ENCODE measurements around the gene LMCD1.

The LMCD1 gene

DNA sequence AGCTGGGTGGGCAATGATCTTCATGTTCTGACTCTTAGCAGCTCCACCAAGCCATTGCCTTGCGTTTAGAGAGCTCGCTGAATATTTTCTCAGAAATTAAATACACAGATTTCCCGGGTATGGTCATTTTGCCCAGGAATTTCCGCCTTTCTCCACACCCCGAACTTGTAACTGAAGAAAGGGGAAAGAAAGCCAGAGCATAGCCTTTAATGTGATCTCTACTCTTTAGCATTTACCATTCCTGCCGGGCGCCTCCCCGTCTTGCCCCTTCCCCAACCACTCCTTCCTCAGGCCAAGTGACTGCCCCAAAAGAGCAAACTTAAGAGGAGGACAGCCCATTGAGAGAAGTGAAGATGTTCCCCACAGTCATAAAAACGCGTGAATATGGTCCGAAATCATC lies 53.1 kb downstream of the LMCD1 start:
- in situ Hi-C loops (cut with MboI; ENCODE audit: low pct_unique_long_range_greater_than_20kb, low sequenced_read_pairs): no loop called here

DNA sequence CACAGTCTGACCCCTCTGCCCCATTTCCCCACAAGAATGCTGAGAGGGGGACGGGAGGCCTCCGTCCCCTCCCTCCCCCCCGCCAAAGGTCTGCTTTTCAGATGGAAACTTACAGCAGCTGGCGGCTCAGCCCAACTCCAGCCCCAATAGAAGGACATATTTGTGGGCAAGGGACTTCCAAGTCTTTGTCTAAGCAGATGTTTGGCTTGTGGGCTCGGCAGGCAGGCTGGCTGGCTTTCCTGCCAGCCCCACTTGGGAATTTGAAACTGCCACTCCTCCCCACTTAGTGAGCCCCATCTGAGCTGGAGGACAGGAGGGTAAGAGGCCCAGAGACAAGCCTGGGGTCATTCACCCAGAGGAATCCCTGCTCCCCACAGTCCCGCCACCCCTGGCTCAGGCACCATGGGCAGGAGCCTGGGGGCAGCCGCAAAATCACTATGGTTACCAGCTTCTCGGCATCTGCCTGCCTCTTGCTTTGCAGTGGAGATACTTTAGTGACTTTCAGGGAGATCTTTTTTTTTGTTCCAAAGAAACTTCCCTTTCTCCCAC lies 53.6 kb downstream of the LMCD1 start:
- no peak for DNase-seq
- in situ Hi-C loops (cut with MboI; ENCODE audit: low pct_unique_long_range_greater_than_20kb, low sequenced_read_pairs): no loop called here

More for the DNA sequence above, 53.1 kb downstream of the LMCD1 start:
- DNase-seq: no peak

DNA sequence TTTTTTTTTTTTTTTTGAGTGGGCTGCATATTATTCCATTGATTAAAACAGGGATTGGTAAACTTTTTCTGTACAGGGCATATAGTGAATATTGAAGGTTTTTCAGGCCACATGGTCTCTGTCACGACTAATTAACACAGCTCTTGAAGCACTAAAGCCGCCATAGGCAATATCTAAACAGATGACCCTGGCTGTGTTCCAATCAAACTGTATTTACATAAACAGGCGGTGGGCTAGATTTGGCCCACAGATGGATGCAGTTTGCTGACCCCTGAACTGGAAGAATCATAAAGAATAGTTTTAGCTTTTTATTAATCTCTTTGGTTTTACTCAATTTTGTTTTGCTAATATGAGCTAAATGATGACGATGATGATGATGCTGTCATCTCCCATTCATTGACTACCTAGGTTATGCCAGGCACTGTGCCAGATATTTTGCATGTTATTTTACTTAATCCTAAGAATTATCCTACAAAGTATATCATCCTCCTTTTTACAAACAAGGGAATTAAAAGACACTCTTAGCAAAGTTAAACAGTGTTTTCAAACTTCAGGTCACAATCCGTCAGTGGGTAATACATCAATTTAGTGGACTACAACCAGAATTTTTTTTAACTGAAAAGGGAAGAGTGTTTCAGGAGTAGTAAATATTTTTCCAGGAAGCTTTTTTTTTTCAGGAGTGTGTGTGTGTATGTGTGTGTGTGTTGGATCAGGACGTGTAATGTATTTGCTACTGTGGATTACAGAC lies 54.3 kb downstream of the LMCD1 start:
- in situ Hi-C loops (cut with MboI; ENCODE audit: low pct_unique_long_range_greater_than_20kb, low sequenced_read_pairs): no loop called here
- DNase-seq: no peak

- in situ Hi-C loops (cut with MboI; ENCODE audit: low pct_unique_long_range_greater_than_20kb, low sequenced_read_pairs): no loop called here
- DNase-seq: no peak
These were observed 54.8 kb downstream of the LMCD1 start for GRCh38 chr3:8556473-8556869.

DNA sequence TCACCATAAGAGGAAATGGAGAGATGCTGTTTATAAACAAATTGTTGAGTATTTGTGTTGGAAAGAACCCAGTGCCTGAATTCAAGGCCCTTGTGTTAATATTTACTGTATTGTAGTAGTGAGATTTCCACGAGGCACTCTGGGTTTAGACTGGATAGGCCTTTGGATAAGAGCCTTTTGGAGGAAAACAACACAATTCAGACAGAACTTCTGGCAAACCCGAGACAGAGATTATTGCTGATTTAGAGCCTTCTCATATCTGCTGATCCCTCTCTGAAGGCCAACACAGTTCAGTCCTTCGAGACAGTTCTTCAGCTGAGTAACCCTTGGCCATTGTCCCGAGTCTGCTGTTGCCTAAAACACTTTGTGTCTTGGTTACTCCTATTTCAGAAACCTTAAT lies 55.7 kb downstream of the LMCD1 start:
- in situ Hi-C loops (cut with MboI; ENCODE audit: low pct_unique_long_range_greater_than_20kb, low sequenced_read_pairs): no loop called here

GRCh38 chr3:8558645-8559044 lies 57.0 kb downstream of the LMCD1 start:
- in situ Hi-C loops (cut with MboI; ENCODE audit: low pct_unique_long_range_greater_than_20kb, low sequenced_read_pairs): no loop called here
- DNase-seq: no peak

More for the DNA sequence above, 55.7 kb downstream of the LMCD1 start:
- DNase-seq: no peak

DNA sequence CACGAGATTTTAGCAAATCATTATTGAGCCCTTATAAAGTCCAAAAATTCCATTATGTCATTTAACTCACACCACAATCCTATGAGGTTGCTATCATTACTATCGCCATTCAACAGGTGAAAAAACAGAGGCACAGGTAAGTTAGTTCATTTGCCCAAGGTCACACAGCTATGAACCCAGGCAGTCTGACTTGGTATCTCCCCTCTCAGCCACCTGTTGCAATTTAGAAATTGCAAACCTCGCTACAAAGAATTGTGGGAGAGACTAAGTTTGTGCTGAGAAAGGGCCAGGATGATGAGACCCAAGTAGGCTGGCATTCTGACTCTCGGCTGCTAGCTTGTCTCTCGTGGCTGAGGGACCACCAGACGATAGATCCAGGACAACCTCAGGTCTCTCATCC lies 57.7 kb downstream of the LMCD1 start:
- in situ Hi-C loops (cut with MboI; ENCODE audit: low pct_unique_long_range_greater_than_20kb, low sequenced_read_pairs): no loop called here
- DNase-seq: no peak

DNA sequence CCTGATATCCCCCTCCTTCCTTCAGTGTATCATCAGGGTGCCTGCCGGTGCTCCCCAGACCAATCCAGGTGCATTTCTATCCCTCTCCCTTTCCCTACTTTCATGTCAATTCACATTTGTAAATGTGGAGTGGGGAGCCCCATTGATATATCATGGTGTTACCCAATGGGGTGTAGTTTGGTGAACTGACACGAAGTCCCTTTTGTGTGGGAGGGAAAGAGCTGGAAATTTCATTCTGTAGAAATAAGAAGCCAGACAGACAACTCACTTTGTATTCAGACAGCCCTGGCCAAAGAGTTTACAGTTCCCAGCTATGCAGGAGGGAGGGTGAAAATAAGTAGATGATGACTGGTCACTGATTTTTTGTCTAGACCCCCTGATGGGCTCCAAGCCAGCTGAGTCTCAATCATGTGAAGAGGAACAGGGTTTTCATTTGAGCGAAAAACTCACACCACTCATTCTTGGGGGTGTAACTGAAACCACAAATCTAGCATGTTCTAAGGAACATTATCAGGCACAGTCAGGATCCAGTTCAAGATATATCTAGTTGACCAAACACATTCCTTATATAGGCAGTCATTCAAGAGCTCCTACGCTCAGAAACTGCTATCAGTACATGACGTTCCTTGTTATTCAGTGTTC lies 58.9 kb downstream of the LMCD1 start:
- DNase-seq: no peak
- in situ Hi-C loops (cut with MboI; ENCODE audit: low pct_unique_long_range_greater_than_20kb, low sequenced_read_pairs): no loop called here

DNA sequence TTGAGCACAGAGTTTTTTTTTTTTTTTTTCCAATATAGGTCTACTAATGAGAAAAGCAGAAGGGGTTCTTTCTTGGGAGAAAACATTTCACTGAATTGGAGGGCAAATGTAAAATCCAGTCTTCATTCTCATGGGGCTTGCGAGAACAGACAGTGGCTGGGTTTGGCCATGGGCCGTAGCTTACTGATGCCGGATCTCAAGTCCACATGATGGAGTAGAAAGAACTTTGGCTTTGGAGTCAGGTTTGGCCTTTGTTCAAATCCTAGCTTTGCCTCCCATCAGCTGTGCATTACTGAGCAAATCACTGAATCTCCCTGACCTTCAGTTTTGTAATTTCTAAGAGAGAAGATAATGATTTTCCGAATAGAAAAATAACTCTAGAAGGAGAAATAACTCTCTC lies 59.7 kb downstream of the LMCD1 start:
- in situ Hi-C loops (cut with MboI; ENCODE audit: low pct_unique_long_range_greater_than_20kb, low sequenced_read_pairs): no loop called here

DNA sequence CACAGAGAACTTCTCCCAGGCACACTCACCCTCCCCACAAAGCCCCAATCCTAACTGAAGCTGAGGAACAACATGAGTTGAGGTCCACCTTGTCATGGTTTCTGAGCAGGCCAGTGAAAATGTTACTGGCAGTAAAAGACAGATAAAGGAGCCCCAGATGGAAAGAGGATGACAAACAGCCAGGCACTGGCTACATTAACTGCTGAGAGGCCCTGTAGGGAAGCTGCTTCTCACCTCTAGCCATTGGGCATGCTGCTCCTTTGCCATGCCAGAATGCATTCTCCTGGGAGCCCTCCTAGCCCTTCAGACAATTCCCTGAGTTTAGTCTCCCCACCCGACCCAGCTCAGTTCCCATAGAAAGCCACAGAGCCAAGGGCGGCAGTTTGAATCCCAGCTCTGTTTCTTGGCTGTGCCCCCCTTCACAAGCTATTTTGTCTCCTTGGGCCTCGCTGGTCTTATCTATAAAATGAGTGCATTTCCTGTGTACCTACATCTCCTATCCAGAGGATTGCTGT lies 60.5 kb downstream of the LMCD1 start:
- in situ Hi-C loops (cut with MboI; ENCODE audit: low pct_unique_long_range_greater_than_20kb, low sequenced_read_pairs): no loop called here
- no peak for DNase-seq

More for the DNA sequence above, 59.7 kb downstream of the LMCD1 start:
- DNase-seq: no peak

DNA sequence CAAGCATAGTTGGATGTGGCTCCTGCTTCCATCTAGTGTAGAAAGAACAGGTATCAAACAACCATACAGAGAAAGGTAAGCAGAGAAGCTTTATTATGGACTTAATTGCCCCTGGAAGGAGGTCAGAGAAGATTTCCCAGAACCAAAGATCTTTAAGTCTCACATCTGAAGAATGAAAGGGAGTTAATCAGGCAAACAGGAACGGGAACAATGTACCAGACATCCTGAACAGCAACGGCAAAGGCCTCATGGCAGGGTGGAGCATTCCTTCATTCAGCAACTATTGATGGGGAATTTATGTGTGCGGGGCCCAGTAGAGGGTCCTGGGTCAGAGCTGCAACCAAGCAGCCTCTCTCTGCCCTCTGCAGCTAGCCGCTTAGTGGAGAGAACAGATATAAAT lies 61.5 kb downstream of the LMCD1 start:
- in situ Hi-C loops (cut with MboI; ENCODE audit: low pct_unique_long_range_greater_than_20kb, low sequenced_read_pairs): no loop called here
- DNase-seq: no peak

- in situ Hi-C loops (cut with MboI; ENCODE audit: low pct_unique_long_range_greater_than_20kb, low sequenced_read_pairs): no loop called here
- no peak for DNase-seq
These were observed 62.0 kb downstream of the LMCD1 start for GRCh38 chr3:8563597-8563996.

- DNase-seq: no peak
- in situ Hi-C loops (cut with MboI; ENCODE audit: low pct_unique_long_range_greater_than_20kb, low sequenced_read_pairs): no loop called here
These were observed 63.8 kb downstream of the LMCD1 start for GRCh38 chr3:8565376-8565775.

- DNase-seq: no peak
- in situ Hi-C loops (cut with MboI; ENCODE audit: low pct_unique_long_range_greater_than_20kb, low sequenced_read_pairs): no loop called here
These were observed 66.4 kb downstream of the LMCD1 start for GRCh38 chr3:8567784-8568575.

- no peak for DNase-seq
- in situ Hi-C loops (cut with MboI; ENCODE audit: low pct_unique_long_range_greater_than_20kb, low sequenced_read_pairs): no loop called here
These were observed 69.6 kb downstream of the LMCD1 start for GRCh38 chr3:8571256-8571655.

- in situ Hi-C loops (cut with MboI; ENCODE audit: low pct_unique_long_range_greater_than_20kb, low sequenced_read_pairs): no loop called here
- no peak for DNase-seq
These were observed 71.8 kb downstream of the LMCD1 start for GRCh38 chr3:8573342-8573926.

DNA sequence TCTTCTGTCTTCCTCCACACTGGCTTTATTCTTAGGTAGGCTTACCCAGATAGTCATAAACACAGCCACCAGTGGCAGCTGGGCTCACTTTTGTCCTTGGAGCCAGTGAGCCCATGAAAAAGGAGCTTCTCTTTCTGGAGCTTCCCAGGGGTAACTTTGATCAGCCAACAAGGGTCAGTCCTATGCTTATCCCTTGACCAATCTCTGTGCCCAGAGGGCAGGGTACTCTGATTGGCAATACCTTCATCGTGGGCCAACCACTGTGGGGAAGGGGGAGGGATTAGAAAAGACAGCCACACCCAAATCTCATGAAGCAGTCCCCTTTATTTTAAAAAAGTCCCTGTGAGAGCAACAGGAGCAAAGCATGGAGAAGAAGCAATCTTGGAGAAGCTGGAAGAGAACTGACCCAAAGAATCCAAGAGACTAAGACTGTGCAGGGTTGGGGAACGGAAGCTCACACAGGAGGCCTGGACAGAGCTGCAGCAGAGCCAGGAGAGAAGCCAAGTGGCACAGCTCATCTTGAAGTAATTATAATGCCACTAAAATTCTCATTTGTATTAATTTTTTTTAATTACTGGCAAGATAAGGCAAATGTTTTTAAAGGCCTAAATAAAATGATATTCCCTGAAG lies 72.5 kb downstream of the LMCD1 start:
- in situ Hi-C loops (cut with MboI; ENCODE audit: low pct_unique_long_range_greater_than_20kb, low sequenced_read_pairs): no loop called here

DNA sequence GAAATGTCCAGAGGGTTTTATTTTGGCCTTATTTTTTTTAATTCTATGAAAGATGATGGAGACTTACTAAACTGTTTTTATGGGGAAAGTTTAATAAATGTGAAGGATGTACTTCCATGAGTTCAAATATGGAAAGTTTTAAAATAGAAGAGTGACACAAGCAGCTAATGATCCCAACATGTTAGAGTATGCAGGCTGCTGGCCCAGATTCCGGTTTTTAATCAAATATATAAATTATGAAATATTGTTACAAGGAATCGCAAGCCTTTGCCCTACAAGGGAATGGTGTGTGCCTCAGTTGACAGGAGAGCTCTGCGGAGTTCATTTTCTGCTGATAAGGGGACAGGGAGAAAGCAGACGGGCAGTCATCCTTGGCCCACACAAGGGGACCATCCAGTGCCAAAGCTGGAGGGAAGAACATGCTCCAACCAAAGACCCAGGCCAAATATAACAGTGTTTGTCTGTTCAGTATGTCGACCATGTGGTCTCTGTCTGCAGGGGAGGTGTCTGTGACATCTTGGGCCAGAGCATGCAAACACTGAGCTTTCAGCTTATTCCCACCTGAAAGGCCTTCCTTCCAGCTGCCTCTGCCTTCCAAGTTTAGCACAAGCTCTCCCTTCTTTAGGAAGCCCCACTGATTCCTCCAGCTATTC lies 73.2 kb downstream of the LMCD1 start:
- in situ Hi-C loops (cut with MboI; ENCODE audit: low pct_unique_long_range_greater_than_20kb, low sequenced_read_pairs): no loop called here
- no peak for DNase-seq

More for the DNA sequence above, 72.5 kb downstream of the LMCD1 start:
- no peak for DNase-seq
